ENCODE results near the gene CDX1.

The CDX1 gene

DNA sequence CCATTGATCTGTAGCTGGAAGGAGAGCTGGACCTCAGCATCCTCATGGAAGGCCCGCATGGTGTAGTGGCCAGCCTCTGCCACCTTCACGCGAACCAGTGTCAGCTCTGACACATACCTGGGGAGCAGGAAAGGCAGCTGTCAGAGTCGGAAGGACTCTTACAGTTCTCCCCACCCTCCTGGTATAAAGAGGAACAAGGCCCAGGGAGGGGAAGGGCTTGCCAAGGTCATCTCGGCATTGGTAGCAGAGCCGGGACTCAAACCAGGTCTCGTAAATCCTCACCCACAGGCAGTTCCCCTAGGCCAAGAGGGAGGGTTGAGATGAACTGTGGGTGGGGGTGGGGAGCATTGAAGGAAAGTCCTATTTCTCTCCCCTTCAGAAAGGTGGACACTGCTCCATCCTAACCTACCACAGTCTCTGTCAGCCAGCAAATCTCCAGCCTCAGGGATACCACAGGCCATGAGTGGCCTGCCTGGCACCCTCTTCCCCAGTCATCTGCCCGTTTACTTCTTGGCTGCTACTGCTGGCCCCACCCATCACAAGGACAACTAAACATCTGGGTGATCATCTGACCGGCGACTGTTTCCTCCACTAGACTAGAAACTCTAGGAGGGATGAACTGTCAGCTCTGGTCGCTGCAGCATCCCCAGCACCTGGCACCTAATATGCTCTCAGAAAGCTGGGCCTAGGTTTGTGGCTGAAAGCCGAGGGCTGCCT is 34.4 kb upstream of the CDX1 start:
- DNase-seq (ENCODE audit: low read depth): no peak

- no peak for DNase-seq (ENCODE audit: low read depth)
Measured at GRCh38 chr5:150132740-150133139, 33.8 kb upstream of the CDX1 start.

DNA sequence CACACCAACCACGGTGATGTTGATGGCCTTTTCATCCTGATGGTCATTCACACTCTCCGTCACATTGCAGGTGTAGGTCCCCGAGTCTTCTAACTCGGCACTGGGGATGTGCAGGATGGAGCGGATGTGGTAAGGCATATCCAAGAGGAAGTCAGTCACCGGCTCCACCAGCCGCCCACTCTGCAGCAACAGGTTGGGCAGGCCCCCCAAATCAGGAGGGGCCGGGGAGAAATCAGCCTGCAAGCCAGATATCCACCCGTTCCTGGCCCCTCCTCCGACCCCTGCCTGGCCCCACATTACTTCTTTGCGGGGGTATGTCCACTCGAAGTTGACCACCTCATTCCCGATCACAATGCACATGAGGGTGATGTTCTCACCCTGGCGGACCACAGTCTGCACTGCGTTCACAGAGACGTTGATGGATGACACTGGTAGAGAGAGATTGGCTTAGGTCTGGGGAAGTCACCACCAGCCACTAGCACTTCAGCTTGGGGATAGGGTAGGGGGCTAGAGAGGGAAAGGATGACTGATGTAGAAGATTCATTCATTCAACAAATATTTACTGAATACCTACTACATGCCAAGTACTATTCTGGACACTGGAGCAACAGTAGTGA is 32.9 kb upstream of the CDX1 start:
- DNase-seq (ENCODE audit: low read depth): no peak

DNA sequence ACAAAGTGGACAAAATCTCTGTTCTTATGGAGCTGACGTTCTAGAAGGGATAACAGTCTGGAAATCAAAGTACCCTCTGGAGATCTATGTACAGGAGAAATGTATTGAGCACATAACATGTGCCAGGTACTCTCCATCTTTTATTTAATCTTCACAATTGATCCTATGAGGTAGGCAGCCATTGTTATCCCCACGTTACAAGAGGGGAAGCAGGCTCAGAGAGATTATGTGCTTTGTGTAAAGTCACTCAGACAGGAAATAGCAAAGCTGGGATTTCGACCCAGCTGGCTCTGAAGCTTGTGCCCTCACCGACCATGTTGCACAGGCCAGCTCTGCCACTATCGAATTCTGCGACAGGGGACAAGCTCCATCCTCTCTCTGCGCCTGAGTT is 32.4 kb upstream of the CDX1 start:
- DNase-seq (ENCODE audit: low read depth): no peak

DNA sequence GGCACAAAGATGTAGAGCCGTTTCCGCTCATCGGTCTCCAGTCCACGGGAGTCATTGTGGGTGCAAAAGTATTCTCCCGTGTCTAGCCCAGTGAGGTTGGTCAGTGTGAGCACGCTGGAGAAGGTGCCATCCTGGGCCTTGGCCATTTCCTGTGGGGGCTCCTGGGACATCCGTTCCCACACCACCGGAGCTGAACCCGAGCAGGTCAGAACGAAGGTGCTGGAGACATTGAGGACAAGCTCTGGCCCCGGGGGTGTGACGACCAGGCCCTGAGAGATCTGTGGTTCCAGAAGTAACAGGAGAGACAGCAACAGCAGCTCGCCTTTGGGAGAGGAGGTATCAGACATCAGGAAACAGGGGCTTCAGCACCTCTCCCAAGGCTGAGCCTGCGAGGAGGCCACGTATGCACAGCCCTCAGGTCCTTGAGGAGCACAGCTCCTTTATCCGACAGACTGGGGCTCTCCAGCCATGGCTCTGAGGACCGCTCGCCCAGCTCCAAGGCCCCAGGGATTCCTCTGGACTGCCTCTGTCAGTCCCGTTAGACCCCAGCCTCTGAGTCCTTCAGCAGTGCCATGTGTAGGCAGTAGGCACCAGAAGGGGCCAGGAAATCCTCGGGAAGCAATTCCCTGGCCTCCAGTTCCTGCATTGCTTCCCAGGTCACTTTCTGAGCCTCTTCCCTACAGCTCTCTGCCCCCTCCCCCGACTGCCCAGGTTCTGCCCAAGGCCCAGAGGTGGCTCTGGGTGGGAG is 30.8 kb upstream of the CDX1 start:
- no peak for DNase-seq (ENCODE audit: low read depth)

- no peak for DNase-seq (ENCODE audit: low read depth)
Measured at GRCh38 chr5:150136305-150137167, 30.0 kb upstream of the CDX1 start.

GRCh38 chr5:150137168-150137957 is 29.2 kb upstream of the CDX1 start:
- DNase-seq (ENCODE audit: low read depth): no peak

DNA sequence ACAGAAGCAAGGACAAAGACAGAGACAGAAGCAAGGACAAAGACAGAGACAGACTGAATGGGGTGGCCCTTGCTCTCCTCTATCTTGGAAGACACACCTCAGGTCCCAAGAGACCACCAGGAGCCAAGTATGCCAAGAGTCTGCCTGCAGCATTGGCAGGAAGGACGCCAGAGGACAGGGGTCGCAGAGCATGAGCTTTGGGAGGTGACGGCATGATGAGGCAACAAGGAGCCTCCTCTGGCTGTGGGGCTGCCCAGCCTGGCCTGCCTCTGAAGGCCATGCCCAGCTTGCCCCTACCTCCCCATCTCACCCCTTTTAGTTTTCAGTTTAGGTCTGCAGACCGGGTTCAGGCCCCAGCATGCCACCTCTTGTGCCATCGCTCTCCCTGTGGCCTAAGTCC is 28.6 kb upstream of the CDX1 start:
- DNase-seq (ENCODE audit: low read depth): no peak

DNA sequence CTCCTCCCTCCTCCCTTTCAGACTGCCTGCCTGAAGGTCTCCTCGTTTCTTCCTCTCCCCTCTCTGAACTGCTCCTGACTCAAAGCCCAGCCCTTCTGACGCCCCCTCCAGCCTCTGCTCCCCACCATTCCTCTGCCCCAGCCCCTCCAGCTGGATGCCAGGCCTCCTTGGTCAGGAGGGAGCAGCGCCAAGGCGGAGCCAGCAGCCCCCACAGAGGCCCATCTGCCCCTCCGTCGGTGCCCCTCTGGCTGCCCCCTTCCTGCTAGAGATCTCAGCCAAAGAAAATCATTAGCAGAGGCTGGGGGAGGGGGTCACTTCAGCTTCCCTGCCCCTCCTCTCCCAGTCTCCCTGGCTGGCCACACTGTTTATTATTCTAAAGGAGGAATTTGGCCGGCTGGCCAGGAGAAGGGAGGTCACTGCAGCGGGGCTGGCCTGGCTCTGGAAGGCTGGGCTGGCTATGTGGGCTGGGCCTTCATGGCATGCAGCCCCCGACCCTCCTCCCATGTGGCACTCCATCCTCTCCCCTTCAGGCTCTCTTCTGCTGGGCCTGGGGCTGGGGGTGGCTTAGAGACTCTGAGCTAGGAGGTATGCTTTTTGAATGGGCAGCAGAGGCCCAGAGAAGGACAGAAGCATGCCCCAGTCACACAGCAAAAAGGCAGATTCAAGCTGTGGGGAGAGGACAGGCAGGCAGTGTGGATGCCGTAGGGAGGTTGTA is 27.9 kb upstream of the CDX1 start:
- no peak for DNase-seq (ENCODE audit: low read depth)

DNA sequence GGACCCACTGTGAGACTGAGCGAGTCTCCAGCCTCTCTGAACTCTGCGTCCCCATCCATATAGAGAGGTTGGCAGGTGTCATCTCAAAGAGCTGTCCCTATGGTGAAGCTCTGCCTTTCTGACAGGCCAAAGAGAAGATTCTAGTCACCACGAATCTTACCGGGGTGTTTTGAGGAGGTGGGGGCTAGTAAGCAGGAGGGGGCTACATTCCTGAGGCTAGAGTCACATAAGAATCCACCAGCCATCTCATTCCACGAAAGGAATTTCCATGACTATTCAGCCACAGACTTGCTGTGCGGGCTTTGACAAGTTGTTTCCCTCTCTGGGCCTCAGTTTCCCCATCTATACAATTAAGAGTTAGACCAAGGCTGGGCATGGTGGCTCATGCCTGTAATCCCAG is 27.2 kb upstream of the CDX1 start:
- DNase-seq (ENCODE audit: low read depth): no peak

DNA sequence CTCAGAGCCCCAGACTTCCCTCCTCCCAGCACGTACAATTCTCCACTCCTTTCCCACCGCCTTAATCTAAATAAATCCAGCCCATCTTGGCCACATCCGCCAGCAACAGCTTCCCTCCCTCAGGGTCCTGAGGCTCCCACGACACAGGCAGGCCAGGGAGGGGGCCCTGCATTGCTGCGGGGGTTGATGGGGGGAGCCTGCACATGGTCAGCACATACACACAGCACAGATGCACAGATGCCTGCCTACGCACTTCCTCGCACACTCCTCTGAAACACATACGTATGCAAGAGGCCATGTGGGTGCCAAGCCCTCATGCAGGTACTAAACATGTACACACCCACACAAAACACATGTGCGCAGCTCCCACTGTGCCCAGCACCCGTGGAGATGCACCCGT is 25.7 kb upstream of the CDX1 start:
- no peak for DNase-seq (ENCODE audit: low read depth)

GRCh38 chr5:150141544-150142184 is 24.9 kb upstream of the CDX1 start:
- DNase-seq (ENCODE audit: low read depth): no peak

DNA sequence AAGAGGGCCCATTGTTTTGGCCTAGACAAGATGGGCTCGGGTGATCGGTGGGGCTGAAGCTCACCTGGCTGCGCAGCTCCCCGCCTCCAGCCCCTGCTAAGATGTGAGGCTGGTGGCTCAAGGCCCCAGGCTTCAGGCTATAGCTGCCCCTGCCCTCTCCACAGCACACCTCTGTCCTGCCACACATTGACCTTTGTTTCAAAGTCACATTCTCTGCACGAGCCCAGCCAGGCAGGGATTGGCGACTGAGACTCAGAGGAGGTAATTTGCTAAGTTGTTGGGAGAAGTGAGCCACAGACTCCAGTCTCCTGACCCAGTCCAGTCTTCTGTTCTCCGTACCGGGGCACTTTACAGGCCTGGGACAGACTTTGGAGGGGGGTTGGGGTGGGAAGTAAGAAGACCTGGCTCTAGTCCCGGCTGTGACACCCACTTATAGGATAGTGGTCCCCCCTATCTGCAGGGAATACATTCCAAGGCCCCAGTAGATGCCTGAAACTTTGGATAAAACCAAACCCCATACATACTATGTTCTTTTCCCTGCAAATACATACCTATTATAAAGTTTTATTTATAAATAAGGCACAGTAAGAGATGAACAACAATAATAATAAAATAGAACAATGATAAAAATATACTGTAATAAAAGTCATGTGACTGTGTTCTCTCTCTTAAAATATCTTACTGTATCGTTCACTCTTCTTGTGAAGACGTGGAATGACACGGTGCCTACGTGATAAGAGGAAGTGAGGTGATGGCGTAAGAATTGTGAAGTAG is 24.2 kb upstream of the CDX1 start:
- no peak for DNase-seq (ENCODE audit: low read depth)

DNA sequence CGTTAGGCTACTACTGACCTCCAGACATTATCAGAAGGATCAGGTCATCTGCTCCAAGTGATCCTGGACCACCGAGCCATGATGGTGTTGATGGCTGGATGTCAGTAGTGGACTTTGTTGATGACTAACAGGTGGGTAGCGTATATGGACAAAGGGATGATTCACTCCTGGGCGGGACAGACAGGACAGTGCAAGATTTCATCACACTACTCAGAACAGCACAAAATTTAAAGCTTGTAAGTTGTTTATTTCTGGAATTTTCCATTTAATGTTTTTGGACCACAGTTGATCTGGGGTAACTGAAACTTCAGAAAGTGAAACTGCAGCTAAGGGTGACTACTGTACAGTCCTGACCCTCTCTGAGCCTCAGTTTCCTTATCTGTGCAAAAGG is 23.6 kb upstream of the CDX1 start:
- DNase-seq (ENCODE audit: low read depth): no peak

- DNase-seq (ENCODE audit: low read depth): no peak
Measured at GRCh38 chr5:150143350-150144245, 23.0 kb upstream of the CDX1 start.

GRCh38 chr5:150144246-150144801 is 22.3 kb upstream of the CDX1 start:
- no peak for DNase-seq (ENCODE audit: low read depth)

DNA sequence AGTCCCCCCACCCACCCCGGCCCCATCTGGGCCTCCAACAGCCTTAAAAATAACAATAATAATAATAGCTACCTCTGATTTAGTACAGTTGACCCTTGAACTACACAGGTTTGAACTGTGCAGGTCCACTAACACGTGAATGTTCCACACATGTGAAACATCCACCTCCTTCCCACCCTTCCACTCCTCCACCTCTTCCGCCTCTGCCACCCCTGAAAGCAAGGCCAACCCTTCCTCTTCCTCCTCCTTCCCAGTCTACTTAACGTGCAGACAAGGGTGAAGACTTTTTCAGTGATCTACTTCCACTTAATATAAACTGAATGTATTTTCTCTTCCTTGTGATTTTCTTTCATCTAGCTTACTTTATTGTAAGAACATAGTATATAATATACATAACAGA is 21.7 kb upstream of the CDX1 start:
- no peak for DNase-seq (ENCODE audit: low read depth)

DNA sequence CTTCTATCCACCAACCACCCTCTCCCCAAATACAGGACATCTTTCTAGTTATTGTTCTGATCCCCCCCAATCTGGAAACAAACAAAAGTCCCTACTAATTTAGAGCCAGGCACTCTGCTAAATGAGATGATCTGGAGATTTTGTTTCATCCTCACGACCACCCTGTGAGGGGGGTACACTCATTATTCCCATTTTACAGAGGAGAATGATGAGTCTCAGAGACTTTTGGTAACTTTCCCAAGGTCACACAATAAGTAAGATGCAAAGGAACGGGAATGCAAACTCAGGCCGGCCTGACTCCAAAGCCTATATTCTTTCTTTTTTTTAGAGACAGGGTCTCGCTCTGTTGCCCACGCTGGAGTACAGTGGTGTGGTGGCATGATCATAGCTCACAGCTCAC is 20.3 kb upstream of the CDX1 start:
- DNase-seq (ENCODE audit: low read depth): no peak

Data from stimulated activated CD8-positive, alpha-beta memory T cell treated with anti-CD3 and anti-CD28 coated beads, Interleukin-12 subunit alpha, Interleukin-12 subunit beta, amount 100 ng/mL, for 1 hour (primary cell).